Tibial nerve (tissue), 4 donors: Measurements from ENCODE around the gene PMPCA. TPM values are rescaled to one million over a fixed set of nuclear protein-coding genes. Genes with fewer than 3 reads are reported as not detected.
A peak's percentile ranks its signal among the peaks of the same experiment; 100 is the strongest.
"Not testable (repeated sequence)": the region's sequence is repeated elsewhere in the genome, so short reads cannot be mapped to it uniquely, and the experiment has no call there.

Source experiments
- DNase-seq, 2 donors: peaks; one replicate each; pipeline ENCODE4 v3.0.0-alpha.2; 2019; ENCODE audit warnings: low spot score in 2 of 2
- H3K27ac ChIP-seq, 4 donors: fragments of 200-600 bp; sonication (generic) in 3 of 4; one replicate each; pipeline ENCODE4 v1.5.1; 2017 to 2019; ENCODE audit warnings: mild to moderate bottlenecking in 1 of 4
- H3K27me3 ChIP-seq, 2 donors: fragments of 200-600 bp; sonication (generic) in 1 of 2; one replicate each; pipeline versions ENCODE4 v1.5.1 to v1.6.0; 2017 to 2019
- H3K36me3 ChIP-seq, 3 donors: fragments of 200-600 bp; sonication (generic); one replicate each; pipeline ENCODE4 v1.5.1; 2018 to 2019
- H3K4me1 ChIP-seq, 4 donors: fragments of 200-600 bp; sonication (generic) in 3 of 4; one replicate each; pipeline ENCODE4 v1.5.1; 2017 to 2019
- H3K4me3 ChIP-seq, 4 donors: fragments of 200-600 bp; sonication (generic) in 3 of 4; one replicate each; pipeline ENCODE4 v1.5.1; 2017 to 2019; ENCODE audit warnings: mild to moderate bottlenecking in 1 of 4, moderate library complexity in 1 of 4
- H3K9me3 ChIP-seq, 4 donors: fragments of 200-600 bp; sonication (generic) in 3 of 4; one replicate each; pipeline ENCODE4 v1.5.1; 2017 to 2019
- CTCF ChIP-seq, 5 experiments: fragments of 200-600 bp in 3 of 5; fragments of 450-650 bp in 2 of 5; sonication (generic) in 3 of 5; IDR thresholded peaks; one replicate each; pipeline ENCODE4 v1.5.1; 2016 to 2019; ENCODE audit warnings: antibody characterized with exemption in 5 of 5, mild to moderate bottlenecking in 3 of 5, moderate library complexity in 2 of 5
- EP300 ChIP-seq, 2 donors: sonication (generic); formaldehyde crosslinking; IDR thresholded peaks; one replicate each; pipeline ENCODE4 v1.6.1; 2017; ENCODE audit warnings: antibody characterized with exemption in 2 of 2, mild to moderate bottlenecking in 1 of 2
- POLR2A ChIP-seq, 2 donors: fragments of 450-650 bp; IDR thresholded peaks; one replicate each; pipeline ENCODE4 v1.6.1; 2017; ENCODE audit warnings: antibody characterized with exemption in 2 of 2, mild to moderate bottlenecking in 2 of 2, moderate library complexity in 2 of 2
- WGBS, 2 donors: methylation state at CpG; one replicate each; pipeline ENCODE4 v1.1.5; 2018; 5-methylcytosine and 5-hydroxymethylcytosine counted together
- total RNA-seq, 4 donors: library from RNA; depleted of rRNA; stranded (reverse); fragments of >200 nt; gene quantifications; one replicate each; pipeline ENCODE4 v1.1.0, GENCODE V29; 2016

The PMPCA gene
- total RNA-seq, 4 donors from 2014 or later, result 35.6 to 42.0 (median 39.3) TPM

GRCh38 chr9:136403538-136403914 lies 6.9 kb upstream of the PMPCA start:
- peaks cover 3 to 59% (median 8%) of the 10 kb centered on the region in 3 donors for H3K36me3 ChIP-seq
- WGBS, 2 donors, result 83 to 88% methylated on average over 5 of the region's 5 CpGs

GRCh38 chr9:136403915-136404800 lies 6.3 kb upstream of the PMPCA start:
- no peaks in the 10 kb centered on the region for H3K9me3 ChIP-seq
- no peak overlapping the region for H3K4me3 ChIP-seq
- H3K36me3 ChIP-seq, result peaks cover 3 to 59% (median 8%) of the 10 kb centered on the region in 3 donors
- no peaks in the 10 kb centered on the region for H3K27me3 ChIP-seq
- TF ChIP-seq POLR2A (IDR thresholded peaks at IDR 0.05) (no peak), CTCF (IDR thresholded peaks at IDR 0.05) (no peak), EP300 (IDR thresholded peaks at IDR 0.05) (no peak)
- peaks cover 0 to 27% (median 16%) of the 10 kb centered on the region in 4 donors for H3K4me1 ChIP-seq
- 89 to 90% methylated on average over 25 to 29 of the region's 32 CpGs for WGBS, 2 donors
- DNase-seq, result no peak
- H3K27ac ChIP-seq, result peak overlapping the region in 1 of 4 donors; percentile 59

More at GRCh38 chr9:136403538-136403914, 6.9 kb upstream of the PMPCA start:
- Histone ChIP-seq H3K27ac (peak overlapping the region in 1 of 4 donors; percentile 26), H3K4me3 (no peak overlapping the region), H3K4me1 (peaks cover 0 to 27% (median 19%) of the 10 kb centered on the region in 4 donors), H3K9me3 (no peaks in the 10 kb centered on the region), H3K27me3 (no peaks in the 10 kb centered on the region)
- DNase-seq, result no peak
- TF ChIP-seq EP300 (IDR thresholded peaks at IDR 0.05) (no peak), POLR2A (IDR thresholded peaks at IDR 0.05) (no peak)

GRCh38 chr9:136404801-136405136 lies 5.7 kb upstream of the PMPCA start:
- Histone ChIP-seq H3K27ac (peak overlapping the region in 1 of 4 donors; percentile 59), H3K4me3 (no peak overlapping the region), H3K27me3 (no peaks in the 10 kb centered on the region), H3K4me1 (peaks cover 0 to 29% (median 18%) of the 10 kb centered on the region in 4 donors), H3K9me3 (no peaks in the 10 kb centered on the region), H3K36me3 (peaks cover 3 to 59% (median 8%) of the 10 kb centered on the region in 3 donors)
- no peak for DNase-seq
- WGBS, 2 donors, result 84 to 91% methylated on average over 14 of the region's 14 CpGs
- TF ChIP-seq POLR2A (IDR thresholded peaks at IDR 0.05) (no peak), EP300 (IDR thresholded peaks at IDR 0.05) (no peak), CTCF (IDR thresholded peaks at IDR 0.05) (no peak)

- WGBS, 2 donors, result 82 to 92% methylated on average over 7 of the region's 7 CpGs
- Histone ChIP-seq H3K36me3 (peaks cover 3 to 59% (median 8%) of the 10 kb centered on the region in 3 donors), H3K9me3 (no peaks in the 10 kb centered on the region), H3K4me1 (peaks cover 0 to 27% (median 18%) of the 10 kb centered on the region in 4 donors), H3K4me3 (no peak overlapping the region), H3K27ac (no peak overlapping the region), H3K27me3 (no peaks in the 10 kb centered on the region)
- TF ChIP-seq CTCF (IDR thresholded peaks at IDR 0.05) (no peak), POLR2A (IDR thresholded peaks at IDR 0.05) (no peak)
- DNase-seq, result no peak
These were observed 5.0 kb upstream of the PMPCA start for GRCh38 chr9:136405481-136405880.

- not testable (repeated sequence) for H3K27me3 ChIP-seq, H3K4me3 ChIP-seq, DNase-seq, H3K27ac ChIP-seq, H3K9me3 ChIP-seq
- peaks cover 3 to 59% (median 8%) of the 10 kb centered on the region in 3 donors for H3K36me3 ChIP-seq
- 86 to 90% methylated on average over 10 of the region's 10 CpGs for WGBS, 2 donors
- H3K4me1 ChIP-seq, result peaks cover 0 to 24% (median 14%) of the 10 kb centered on the region in 4 donors
These were observed 4.6 kb upstream of the PMPCA start for GRCh38 chr9:136405904-136406303.

- not testable (repeated sequence) for H3K27ac ChIP-seq, H3K4me3 ChIP-seq, H3K9me3 ChIP-seq, DNase-seq, H3K27me3 ChIP-seq
- 92% methylated on average over 28 of the region's 28 CpGs for WGBS, 2 donors
- H3K4me1 ChIP-seq, result peaks cover 0 to 30% (median 23%) of the 10 kb centered on the region in 4 donors
- peaks cover 3 to 57% (median 8%) of the 10 kb centered on the region in 3 donors for H3K36me3 ChIP-seq
These were observed 3.4 kb upstream of the PMPCA start for GRCh38 chr9:136407061-136407460.
